ENCODE results near the gene CHD5.

DNA sequence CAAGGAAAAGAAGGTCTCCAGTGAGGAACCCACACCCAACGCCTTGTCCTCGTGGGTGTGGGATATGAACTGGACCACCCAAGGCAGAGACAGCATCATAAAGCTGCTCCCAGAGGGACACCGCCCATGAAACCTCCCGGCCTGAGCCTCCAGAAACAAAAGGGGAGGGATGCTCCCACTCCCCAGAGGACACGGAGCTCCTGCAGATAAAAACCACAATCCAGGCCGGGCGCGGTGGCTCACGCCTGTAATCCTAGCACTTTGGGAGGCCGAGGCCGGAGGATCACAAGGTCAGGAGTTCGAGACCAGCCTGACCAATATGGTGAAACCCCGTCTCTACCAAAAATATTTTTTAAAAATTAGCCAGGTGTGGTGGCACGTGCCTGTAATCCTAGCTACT lies 66.4 kb downstream of the CHD5 start:
- TF ChIP-seq POLR2AphosphoS5 (IDR thresholded peaks at IDR 0.05; ENCODE audit: borderline replicate concordance, low read depth, low read length) (no peak), EZH2 (IDR thresholded peaks at IDR 0.05) (no peak)
